ENCODE data around the gene PCYOX1L.
A peak's percentile ranks its signal among the peaks of the same experiment; 100 is the strongest.

PCYOX1L gene

GRCh38 chr5:149370878-149371277, 13.0 kb downstream of the PCYOX1L start:
- no peak for DNase-seq

DNA sequence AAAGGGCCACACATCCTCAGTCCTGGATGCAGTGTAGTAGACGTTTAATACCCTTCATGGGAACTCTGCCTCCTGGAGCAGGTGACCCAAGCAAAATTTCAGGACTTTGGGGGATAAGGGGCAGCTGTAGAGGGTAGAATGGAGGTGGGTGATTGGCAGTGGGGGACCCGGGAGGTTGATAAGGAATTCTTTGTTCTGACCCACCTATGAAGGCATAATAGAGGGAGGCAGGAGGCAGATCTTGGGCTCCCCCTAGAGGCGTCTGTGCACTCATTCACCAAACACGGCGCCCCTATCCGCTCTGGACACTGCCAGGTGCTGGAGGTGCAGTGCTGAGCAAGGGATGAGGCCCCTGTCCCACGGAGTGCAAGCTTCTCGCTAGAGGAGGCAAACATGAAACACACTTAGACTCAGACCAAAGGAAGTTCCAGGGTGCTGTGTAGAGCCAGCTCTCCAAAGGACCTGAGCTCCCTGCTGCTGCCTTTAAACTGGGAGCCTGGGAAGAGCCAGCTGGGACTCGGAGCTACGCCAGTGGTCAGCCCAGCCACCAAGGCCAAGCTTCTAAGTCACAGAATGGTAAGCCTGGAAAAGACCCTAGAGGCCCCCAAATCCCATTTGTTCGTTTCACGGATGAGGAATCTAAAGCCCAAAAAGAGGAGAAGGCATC, 13.6 kb downstream of the PCYOX1L start:
- DNase-seq = no peak

GRCh38 chr5:149372076-149372795, 14.4 kb downstream of the PCYOX1L start:
- DNase-seq = no peak

- DNase-seq = no peak
Observed at GRCh38 chr5:149372932-149373331, 15.1 kb downstream of the PCYOX1L start.

DNA sequence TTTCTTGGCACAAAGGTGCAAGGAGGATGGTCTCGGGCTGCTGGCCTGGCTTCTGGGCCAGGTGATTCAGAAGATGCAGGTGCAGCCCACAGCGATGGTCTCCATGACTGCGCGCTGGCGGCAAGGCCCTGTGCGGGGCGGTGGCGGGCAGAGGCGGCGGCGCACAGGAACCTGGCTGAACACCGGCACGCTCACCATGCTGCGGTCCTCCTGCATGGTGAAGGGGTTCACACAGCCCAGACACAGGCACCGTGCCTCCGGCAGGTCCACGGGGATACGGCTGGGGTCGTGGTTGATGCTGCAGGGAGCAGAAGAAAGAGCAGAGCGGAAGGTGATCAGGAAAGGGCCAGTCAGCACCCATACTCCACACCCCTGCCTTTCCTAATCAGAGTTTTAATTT, 16.5 kb downstream of the PCYOX1L start:
- DNase-seq = no peak

- no peak for DNase-seq
Observed at GRCh38 chr5:149374801-149375200, 17.0 kb downstream of the PCYOX1L start.

- no peak for DNase-seq
Observed at GRCh38 chr5:149375434-149375833, 17.6 kb downstream of the PCYOX1L start.

DNA sequence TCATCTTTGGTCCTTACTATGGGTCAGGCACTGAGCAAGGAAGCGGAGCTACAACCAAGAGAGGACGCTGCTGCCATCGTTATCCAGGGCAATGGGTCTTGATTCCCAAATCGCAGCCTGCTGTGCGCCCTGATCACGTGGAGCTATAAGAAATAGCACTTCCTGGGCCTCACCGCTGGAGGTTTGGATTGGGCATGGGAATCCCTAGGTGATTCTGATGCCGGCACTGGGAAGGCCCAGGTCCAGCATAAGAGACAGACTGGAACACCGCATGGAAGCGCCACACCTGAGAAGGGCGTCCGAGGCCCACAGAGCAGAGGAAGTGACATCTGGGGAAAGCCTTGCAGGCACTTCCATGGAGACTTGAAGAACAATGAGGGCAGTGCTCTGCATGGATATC, 18.3 kb downstream of the PCYOX1L start:
- DNase-seq = no peak

DNA sequence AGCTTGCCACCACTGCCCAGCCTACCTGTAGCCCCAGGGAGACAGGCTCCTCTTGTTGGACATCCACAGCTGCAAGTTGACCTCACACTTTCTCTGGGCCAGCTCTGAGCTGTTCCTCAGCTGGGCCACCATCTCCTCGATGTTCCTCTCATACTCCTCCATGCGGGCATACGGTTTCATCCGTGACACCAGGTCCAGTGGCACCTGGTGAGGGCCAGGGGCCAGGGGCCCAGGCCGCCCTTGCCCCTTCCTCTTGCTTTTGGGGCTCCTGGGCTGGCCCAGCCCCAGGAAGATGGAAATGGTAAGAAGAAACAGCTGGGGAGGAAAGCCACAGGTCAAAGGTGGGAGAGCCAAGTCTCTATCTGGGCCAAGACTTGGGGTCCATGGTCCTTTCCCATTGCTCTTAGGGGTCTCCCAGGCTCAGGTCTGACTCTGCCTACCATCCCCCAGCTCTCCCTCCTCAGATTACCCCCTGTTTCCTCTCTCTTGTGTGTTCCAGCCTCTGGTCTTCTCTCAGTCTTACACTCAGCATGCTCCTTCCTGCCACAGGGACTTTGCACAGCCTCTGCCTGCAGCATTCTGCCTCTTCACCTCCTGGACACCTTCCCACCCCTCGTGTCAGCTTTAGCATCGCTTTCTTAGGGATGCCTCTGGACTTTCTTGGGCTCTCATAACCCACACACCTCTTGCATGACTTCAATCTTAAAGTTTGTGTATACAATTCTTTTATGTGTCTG, 19.0 kb downstream of the PCYOX1L start:
- DNase-seq = no peak

DNA sequence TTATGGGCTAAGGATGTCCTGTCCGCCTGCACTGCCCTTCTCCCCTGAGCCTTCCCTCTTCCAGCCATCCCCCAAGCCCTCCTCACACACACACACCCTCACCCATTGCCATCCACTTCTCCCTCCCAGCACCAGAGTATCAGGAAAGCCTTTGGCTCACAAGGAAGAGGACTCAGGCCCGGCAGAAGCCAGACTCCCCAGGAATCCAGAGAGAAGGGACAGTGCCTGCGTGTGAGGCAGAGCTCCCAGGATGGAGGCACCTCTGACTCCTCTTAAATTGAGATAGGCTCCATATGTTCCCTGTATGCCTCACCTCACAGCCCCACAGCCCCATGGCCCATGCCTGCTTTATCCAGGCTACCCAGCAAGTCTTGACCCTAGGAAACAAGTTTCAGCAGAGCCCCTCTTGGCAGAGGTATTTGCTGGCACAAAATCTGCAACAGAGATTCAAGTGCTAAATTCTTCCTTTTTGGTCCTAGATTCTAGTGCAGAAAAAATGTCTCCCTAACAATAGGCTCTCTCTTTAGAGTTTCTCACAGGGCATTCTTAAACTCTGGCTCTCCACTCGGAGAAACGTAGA, 20.5 kb downstream of the PCYOX1L start:
- no peak for DNase-seq

- DNase-seq = no peak
Observed at GRCh38 chr5:149379177-149379761, 21.4 kb downstream of the PCYOX1L start, which contains the start of gene IL17B. Gene IL17B, minus strand, starts transcription at chr5:149379292. Its CDS starts 67 bp downstream, at chr5:149379225.

DNA sequence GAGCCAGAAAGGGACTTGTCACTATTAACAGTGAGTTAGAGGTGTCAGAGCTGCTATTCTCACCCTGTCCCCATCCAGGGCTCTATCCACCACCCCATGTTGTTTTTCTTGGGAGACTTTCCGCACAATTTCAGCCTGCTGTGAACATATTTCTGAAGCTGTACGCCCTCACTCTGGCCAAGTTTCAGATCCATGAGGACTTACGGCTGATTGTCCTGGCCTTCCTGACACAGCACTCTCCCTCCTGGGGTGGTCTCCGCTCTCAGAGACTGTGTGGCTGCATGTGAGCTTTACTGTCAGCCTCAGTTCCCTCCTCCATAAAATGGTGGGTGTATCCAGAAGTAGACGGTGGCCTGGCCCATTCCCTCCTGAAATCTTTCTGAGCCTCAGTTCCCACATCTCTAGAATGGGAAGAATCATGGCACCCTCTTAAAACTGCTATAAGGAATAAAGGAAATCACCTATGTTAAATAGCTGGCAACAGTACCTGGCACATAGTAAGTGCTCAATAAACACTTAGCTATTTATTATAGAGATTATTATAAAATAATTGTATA, 22.1 kb downstream of the PCYOX1L start:
- DNase-seq = no peak

- no peak for DNase-seq
Observed at GRCh38 chr5:149380466-149381121, 22.7 kb downstream of the PCYOX1L start.

DNA sequence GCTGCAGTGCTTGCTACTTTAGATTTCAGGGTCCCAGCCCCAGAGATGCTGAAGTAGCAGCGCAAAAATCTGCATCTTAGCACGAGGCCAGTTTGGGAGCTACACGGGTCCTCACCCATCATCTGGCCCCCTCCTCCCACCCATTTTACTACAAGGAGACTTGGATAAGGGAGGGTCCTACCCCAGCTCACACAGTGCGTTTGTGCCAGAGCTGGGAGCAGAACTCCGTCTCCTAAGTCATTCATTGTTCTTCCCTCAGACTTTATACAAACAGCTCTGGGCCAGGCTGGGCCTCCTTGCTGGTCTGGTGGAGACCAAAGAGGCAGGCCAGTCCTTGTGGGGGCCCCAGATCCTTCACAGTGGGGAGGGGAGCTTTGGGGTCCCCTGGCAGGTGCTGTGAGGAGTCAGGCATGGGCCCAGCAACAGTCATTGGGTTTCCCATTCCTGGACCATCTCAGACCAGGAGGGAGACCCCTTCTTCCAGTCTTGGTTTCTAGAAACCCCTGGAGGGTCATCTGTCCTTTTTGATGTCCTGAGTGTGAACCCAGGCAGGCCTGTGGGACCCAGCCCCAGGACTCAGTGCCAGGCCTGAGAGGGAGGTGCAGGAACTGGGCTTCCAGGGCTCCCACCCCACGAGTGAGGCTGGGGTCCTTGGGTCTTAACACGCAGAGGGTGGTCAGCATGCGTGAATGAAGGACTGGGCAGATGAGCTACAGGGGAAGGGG, 23.6 kb downstream of the PCYOX1L start:
- no peak for DNase-seq

DNA sequence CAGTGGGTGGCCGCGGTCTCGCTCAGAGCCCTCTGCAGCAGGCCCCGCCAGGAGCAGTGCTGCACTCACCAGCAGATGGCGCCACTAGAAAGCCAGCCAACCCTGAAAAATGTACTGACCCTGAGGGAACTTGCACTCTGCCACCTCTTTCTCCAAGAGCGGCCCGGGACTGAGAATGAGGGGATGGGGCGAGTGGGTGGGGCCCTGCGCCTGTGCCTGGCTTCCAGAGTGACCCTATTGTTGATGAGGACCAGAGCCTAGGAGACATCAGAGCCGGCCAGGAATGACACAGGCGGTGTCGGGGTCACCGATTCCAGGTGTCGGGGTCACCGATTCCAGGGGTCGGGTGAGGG, 24.1 kb downstream of the PCYOX1L start:
- DNase-seq = peak; percentile 52

DNA sequence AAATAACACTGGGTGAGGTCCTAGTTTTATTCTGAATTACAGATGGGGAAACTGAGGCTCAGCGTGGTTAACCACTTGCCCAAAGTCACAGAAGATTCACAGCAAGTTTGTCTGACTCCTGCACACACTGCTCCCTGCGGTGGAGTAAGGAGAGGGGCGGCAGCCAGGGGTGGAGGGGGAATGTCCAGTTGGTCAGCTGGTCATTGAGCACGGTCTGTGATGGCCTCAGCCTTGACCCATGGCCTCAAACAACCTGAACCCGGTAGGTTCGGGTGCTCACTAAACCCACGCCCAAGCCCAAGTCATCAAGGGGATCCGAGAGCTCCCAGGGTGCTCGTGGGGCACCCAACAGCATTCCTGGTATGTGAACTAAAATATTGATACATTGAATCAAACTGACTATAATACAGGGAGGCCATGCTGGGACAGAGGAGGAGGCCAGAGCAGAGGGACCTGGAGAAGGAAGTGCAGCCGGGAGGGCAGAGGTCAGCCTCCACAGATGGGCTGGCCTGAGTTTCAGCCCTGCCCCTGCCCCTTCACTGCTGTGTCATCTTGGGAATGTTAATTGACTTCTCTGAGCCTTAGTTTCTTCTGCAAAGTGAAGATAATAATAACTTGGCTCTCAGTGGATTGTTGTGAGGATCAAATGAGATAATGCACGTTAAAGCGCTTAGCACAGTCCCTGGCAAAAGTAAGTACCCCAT, 24.8 kb downstream of the PCYOX1L start:
- no peak for DNase-seq

- no peak for DNase-seq
Observed at GRCh38 chr5:149383399-149383798, 25.6 kb downstream of the PCYOX1L start.

- DNase-seq = no peak
Observed at GRCh38 chr5:149386166-149386565, 28.3 kb downstream of the PCYOX1L start.

- DNase-seq = no peak
Observed at GRCh38 chr5:149387081-149387631, 29.3 kb downstream of the PCYOX1L start.

- DNase-seq = no peak
Observed at GRCh38 chr5:149387982-149388381, 30.1 kb downstream of the PCYOX1L start.

Measured in GOT3 (cell line).